ENCODE data around the gene PAQR5.

PAQR5 gene

DNA sequence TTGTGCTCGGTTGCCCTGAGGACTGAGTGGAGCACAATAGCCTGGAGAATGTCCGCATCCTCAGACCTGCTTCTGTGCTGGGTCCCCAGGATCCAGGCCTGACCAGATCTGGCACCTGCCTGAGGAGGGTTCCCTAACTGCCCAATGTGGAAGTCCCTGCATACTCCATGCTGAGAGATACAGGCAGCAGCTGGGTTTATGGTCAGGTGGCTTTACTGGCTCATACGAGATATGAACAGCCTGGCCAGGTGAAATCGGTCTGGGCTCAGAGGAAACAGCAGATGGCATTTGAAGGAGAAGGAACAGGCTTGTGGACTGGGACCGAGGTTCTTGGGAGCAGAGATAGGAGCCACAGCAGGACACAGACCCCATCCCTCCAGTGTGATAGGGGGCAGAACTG is 97.3 kb downstream of the PAQR5 start:
- DNase-seq (ENCODE audit: low spot score), result no peak
- TF ChIP-seq, protein P1, sequence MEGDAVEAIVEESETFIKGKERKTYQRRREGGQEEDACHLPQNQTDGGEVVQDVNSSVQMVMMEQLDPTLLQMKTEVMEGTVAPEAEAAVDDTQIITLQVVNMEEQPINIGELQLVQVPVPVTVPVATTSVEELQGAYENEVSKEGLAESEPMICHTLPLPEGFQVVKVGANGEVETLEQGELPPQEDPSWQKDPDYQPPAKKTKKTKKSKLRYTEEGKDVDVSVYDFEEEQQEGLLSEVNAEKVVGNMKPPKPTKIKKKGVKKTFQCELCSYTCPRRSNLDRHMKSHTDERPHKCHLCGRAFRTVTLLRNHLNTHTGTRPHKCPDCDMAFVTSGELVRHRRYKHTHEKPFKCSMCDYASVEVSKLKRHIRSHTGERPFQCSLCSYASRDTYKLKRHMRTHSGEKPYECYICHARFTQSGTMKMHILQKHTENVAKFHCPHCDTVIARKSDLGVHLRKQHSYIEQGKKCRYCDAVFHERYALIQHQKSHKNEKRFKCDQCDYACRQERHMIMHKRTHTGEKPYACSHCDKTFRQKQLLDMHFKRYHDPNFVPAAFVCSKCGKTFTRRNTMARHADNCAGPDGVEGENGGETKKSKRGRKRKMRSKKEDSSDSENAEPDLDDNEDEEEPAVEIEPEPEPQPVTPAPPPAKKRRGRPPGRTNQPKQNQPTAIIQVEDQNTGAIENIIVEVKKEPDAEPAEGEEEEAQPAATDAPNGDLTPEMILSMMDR (IDR thresholded peaks at IDR 0.05; ENCODE audit: extremely low read depth, missing control alignments), result no peak

DNA sequence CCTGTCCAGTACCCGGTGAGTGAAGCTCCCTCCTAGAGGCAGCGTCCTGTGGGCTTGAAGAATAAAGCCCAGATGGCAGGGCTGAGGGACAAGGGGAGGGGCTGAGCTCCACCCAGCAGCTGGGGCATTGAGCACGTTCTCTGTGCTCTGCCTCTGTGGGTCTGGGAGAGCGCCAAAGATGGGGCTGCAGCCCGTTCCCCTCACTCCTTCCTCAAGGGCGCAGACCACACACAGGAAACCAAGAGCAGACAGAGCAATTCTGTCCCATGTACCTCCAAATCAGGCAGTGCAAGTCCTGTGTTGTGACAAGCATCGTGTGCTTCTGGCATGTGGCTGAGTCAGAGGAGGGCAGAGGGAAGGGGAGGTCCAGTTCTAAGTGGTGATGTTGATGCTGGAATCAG is 99.8 kb downstream of the PAQR5 start:
- TF ChIP-seq, protein P1 (IDR thresholded peaks at IDR 0.05; ENCODE audit: extremely low read depth, missing control alignments), result no peak
- no peak for DNase-seq (ENCODE audit: low spot score)

DNA sequence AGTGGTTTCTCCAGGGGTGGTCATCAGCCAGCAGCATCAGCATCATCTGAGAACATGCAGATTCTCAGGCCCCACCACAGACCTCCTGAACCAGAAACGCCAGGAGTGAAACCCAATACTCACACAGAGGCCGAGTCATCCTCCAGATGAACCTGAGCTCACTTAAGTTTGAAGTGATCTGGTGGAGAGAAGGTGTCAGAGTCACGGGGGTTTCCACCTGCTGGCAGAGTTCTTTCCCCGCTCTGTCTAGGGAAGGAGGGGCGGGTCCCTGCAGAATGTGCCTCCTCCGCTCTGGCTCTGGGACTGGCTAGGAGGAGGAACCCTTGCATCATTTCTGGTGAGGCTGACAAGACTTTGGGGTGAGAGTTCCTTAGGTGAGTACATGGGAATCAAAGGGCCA is 102.1 kb downstream of the PAQR5 start:
- DNase-seq (ENCODE audit: low spot score), result no peak
- TF ChIP-seq, protein P1 (IDR thresholded peaks at IDR 0.05; ENCODE audit: extremely low read depth, missing control alignments), result no peak

DNA sequence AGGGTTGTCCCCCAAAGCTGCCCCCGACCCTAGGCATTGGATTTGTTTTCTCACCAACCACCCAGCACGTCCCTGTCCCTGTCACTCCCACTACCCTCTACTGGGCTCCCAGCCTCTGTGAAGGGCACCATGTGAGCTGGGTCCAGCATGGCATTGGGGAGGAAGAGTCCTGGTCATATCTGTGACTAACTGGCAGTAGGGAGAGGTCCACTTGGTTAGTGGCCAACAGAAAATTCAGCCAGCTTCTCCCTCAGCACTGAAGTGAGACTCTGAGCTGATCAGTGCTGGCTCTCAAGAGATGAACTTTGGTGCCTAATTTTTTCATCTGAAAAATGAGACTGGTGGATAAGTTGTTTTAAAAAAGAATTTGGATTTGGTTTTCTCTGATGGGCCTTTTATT is 104.1 kb downstream of the PAQR5 start:
- TF ChIP-seq, protein P1 (IDR thresholded peaks at IDR 0.05; ENCODE audit: extremely low read depth, missing control alignments), result no peak
- no peak for DNase-seq (ENCODE audit: low spot score)

DNA sequence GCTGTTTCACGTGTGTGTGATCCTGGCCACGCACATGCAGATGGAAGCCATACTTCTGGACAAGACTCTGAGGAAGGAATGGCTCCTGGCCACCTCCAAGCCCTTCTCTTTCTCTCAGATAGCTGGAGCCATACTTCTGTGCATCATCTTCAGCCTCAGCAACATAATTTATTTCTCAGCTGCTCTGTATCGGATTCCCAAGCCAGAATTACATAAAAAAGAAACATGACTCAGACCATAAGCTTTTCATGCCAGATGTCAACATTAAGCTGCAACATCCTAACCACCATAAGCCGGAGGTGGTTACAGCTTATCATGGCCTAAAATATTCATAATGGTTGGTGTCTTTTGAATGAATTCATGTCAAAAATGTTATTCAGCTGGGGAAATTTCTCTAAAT is 104.9 kb downstream of the PAQR5 start:
- no peak for DNase-seq (ENCODE audit: low spot score)
- TF ChIP-seq, protein P1 (IDR thresholded peaks at IDR 0.05; ENCODE audit: extremely low read depth, missing control alignments), result no peak

DNA sequence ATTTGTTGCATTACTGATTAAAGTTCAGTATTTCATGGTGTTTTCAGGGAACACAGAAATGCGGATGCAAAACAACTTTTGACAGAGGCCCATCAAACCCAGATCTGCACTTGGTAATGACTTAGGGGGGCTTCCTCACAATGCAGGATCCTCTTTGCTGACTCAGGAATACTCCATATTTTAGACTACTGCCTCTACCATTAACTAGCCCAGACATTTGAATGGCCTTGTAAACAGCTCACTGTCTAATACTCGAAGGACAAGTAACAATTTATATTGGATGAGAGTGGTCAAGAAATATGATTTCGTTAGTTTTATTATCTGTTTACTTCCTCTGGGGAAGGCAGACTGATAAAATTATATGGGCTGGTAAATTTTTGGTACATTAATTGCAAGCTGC is 106.4 kb downstream of the PAQR5 start:
- no peak for DNase-seq (ENCODE audit: low spot score)
- TF ChIP-seq, protein P1 (IDR thresholded peaks at IDR 0.05; ENCODE audit: extremely low read depth, missing control alignments), result no peak

DNA sequence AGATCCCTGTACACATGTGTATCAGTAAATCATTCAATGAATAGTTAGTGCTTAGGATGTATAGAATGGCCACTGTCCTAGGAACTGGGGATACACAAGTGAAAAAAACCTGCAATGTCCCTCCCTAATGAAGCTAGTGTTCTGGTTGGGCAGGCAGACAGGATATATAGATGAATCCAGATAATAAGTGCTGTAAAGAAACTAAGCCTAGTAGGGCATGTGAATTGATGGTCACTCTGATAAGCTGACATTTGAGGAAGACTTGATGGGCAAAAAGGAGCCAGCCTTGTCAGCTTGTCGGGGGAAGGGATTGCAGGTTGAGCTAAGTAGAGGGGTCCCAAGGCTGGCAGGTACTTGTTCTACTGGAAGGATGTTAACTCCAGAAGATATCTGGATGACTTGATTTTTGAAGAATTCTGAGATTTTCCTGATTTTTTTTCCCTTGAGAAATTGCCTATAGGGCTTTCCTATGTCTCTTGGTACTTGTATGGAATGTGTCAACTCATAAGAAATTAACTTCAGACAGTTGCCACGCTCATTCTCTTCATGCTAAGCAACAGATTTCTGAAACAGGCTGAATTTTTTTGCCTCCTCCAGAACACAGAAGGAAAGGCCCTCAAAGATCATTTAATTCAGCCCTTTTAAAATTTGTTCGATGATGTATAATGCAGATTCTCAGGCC is 109.1 kb downstream of the PAQR5 start:
- DNase-seq (ENCODE audit: low spot score), result no peak
- TF ChIP-seq, protein P1 (IDR thresholded peaks at IDR 0.05; ENCODE audit: extremely low read depth, missing control alignments), result no peak
